H1 (cell line): ENCODE data around the gene DNAJB5. TPM values are rescaled to one million over a fixed set of nuclear protein-coding genes. Genes with fewer than 3 reads are reported as not detected.
A peak's percentile ranks its signal among the peaks of the same experiment; 100 is the strongest.

ENCODE experiments used
- CTCF ChIA-PET: fragments of 300-600 bp; sonication (Branson Sonifier 250); formaldehyde crosslinking; loops from one replicate; lab custom pipeline; 2021; ENCODE audit not compliant: partially characterized antibody; lab: Charles Lee
- POLR2A ChIA-PET: fragments of 300-600 bp; sonication (Branson Sonifier 250); formaldehyde crosslinking; loops from one replicate; lab custom pipeline; 2021; ENCODE audit warnings: inconsistent platforms; ENCODE audit not compliant: partially characterized antibody; lab: Charles Lee
- DNase-seq, 2 experiments: peaks; one replicate each; pipeline versions ENCODE4 v3.0.0 to v3.0.0-alpha.2; 2010 to 2022; ENCODE audit warnings: low spot score in 2 of 2, low read depth in 1 of 2, mixed read lengths in 1 of 2
- FAIRE-seq: peaks from 2 replicates; lab custom pipeline; 2011; peaks lifted over from hg19 to GRCh38; lab: Jason Lieb, UNC
- H2AFZ ChIP-seq: 2 replicates; pipeline ENCODE4 v1.8.1; 2012; ENCODE audit warnings: low read length, inconsistent platforms
- H2AK5ac ChIP-seq: 2 replicates; pipeline ENCODE4 v1.6.1; 2013; ENCODE audit warnings: low read depth, low read length
- H2BK120ac ChIP-seq: replicated peaks from 2 replicates; pipeline ENCODE3; 2013; ENCODE audit warnings: low read depth, low read length, inconsistent platforms
- H2BK12ac ChIP-seq: 2 replicates; pipeline ENCODE4 v1.6.1; 2013; ENCODE audit warnings: low read depth, low read length
- H2BK15ac ChIP-seq: 2 replicates; pipeline ENCODE4 v1.6.1; 2013; ENCODE audit warnings: low read length
- H2BK20ac ChIP-seq: 2 replicates; pipeline ENCODE4 v1.6.1; 2013; ENCODE audit warnings: low read length
- H2BK5ac ChIP-seq: 2 replicates; pipeline ENCODE4 v1.6.1; 2013; ENCODE audit warnings: low read depth, low read length
- H3K14ac ChIP-seq: 2 replicates; pipeline ENCODE4 v1.6.1; 2013; ENCODE audit warnings: inconsistent platforms; ENCODE audit not compliant: insufficient read length
- H3K18ac ChIP-seq: 2 replicates; pipeline ENCODE4 v1.6.1; 2013; ENCODE audit warnings: low read length; ENCODE audit errors: extremely low read depth
- H3K23ac ChIP-seq: 2 replicates; pipeline ENCODE4 v1.6.1; 2013; ENCODE audit warnings: inconsistent platforms; ENCODE audit not compliant: insufficient read length
- H3K23me2 ChIP-seq: 2 replicates; pipeline ENCODE4 v1.6.1; 2013; ENCODE audit warnings: low read depth, low read length
- H3K27ac ChIP-seq: 2 replicates; pipeline ENCODE4 v1.6.1; 2011; ENCODE audit warnings: low read depth, low read length, inconsistent platforms
- H3K27me3 ChIP-seq, 4 experiments: replicated peaks in 1 of 4; 1 replicate in 1 of 4; 2 replicates in 3 of 4; pipeline versions ENCODE4 v1.6.1 to v1.8.1; 2011 to 2013; ENCODE audit warnings: low read length in 3 of 4, mild to moderate bottlenecking in 3 of 4, inconsistent platforms in 2 of 4, mixed read lengths in 2 of 4, moderate library complexity in 1 of 4; ENCODE audit not compliant: control insufficient read depth in 3 of 4, insufficient read depth in 3 of 4; ENCODE audit errors: extremely low read depth in 1 of 4
- H3K36me3 ChIP-seq, 4 experiments: 2 replicates each; pipeline versions ENCODE4 v1.6.1 to v1.8.1; 2011 to 2013; ENCODE audit warnings: mild to moderate bottlenecking in 4 of 4, low read length in 3 of 4, moderate library complexity in 2 of 4, control low read depth in 1 of 4, inconsistent platforms in 1 of 4; ENCODE audit not compliant: insufficient read depth in 4 of 4, control insufficient read depth in 2 of 4
- H3K4ac ChIP-seq: replicated peaks from 2 replicates; pipeline ENCODE3; 2013; ENCODE audit warnings: low read length, low read depth, mixed read lengths, inconsistent platforms; ENCODE audit not compliant: insufficient read length
- H3K4me1 ChIP-seq, 4 experiments: replicated peaks in 1 of 4; 1 replicate in 1 of 4; 2 replicates in 3 of 4; pipeline versions ENCODE4 v1.6.1 to v1.8.1; 2011 to 2013; ENCODE audit warnings: low read length in 3 of 4, inconsistent platforms in 2 of 4, mixed read lengths in 1 of 4; ENCODE audit not compliant: insufficient read depth in 4 of 4, control insufficient read depth in 3 of 4
- H3K4me2 ChIP-seq, 2 experiments: 2 replicates each; pipeline versions ENCODE4 v1.6.1 to v1.8.1; 2011 to 2013; ENCODE audit warnings: low read depth in 2 of 2, low read length in 2 of 2, control low read depth in 1 of 2, inconsistent platforms in 1 of 2, mild to moderate bottlenecking in 1 of 2; ENCODE audit not compliant: insufficient read depth in 1 of 2
- H3K4me3 ChIP-seq, 4 experiments: fragments of 200-600, 300-600 bp in 1 of 4; sonication (generic), shearing (Covaris generic), sonication (Bioruptor Twin) in 1 of 4; 2 replicates each; pipeline versions ENCODE4 v1.5.1 to v1.8.1; 2011 to 2016; ENCODE audit warnings: low read length in 4 of 4, low read depth in 3 of 4, control low read depth in 2 of 4, inconsistent platforms in 2 of 4, mild to moderate bottlenecking in 2 of 4, mixed read lengths in 1 of 4, moderate library complexity in 1 of 4; ENCODE audit not compliant: insufficient read depth in 2 of 4; ENCODE audit errors: extremely low read depth in 1 of 4
- H3K56ac ChIP-seq: replicated peaks from 2 replicates; pipeline ENCODE3; 2013; ENCODE audit warnings: low read depth, mild to moderate bottlenecking, mixed read lengths, low read length, inconsistent platforms; ENCODE audit not compliant: insufficient read length
- H3K79me1 ChIP-seq: 2 replicates; pipeline ENCODE4 v1.6.1; 2013; ENCODE audit warnings: low read depth, low read length, control low read depth
- H3K79me2 ChIP-seq, 2 experiments: 2 replicates each; pipeline versions ENCODE4 v1.6.1 to v1.8.1; 2012 to 2013; ENCODE audit warnings: low read length in 2 of 2, mild to moderate bottlenecking in 2 of 2, inconsistent platforms in 1 of 2; ENCODE audit not compliant: insufficient read depth in 2 of 2, control insufficient read depth in 1 of 2
- H3K9ac ChIP-seq, 4 experiments: replicated peaks in 1 of 4; 1 replicate in 1 of 4; 2 replicates in 3 of 4; pipeline versions ENCODE4 v1.6.1 to v1.8.1; 2011 to 2013; ENCODE audit warnings: low read depth in 3 of 4, low read length in 3 of 4, control low read depth in 2 of 4, mild to moderate bottlenecking in 2 of 4, moderate library complexity in 2 of 4, inconsistent platforms in 1 of 4; ENCODE audit errors: extremely low read depth in 1 of 4
- H3K9me3 ChIP-seq, 2 experiments: 2 replicates each; pipeline versions ENCODE4 v1.6.1 to v1.8.1; 2012 to 2013; ENCODE audit warnings: mild to moderate bottlenecking in 2 of 2, moderate library complexity in 2 of 2, control low read depth in 1 of 2, inconsistent platforms in 1 of 2, low read depth in 1 of 2, low read length in 1 of 2, mixed read lengths in 1 of 2; ENCODE audit not compliant: insufficient read depth in 2 of 2
- H4K20me1 ChIP-seq, 2 experiments: replicated peaks in 1 of 2; 2 replicates each; pipeline versions ENCODE3 to v1.8.1; 2011 to 2013; ENCODE audit warnings: inconsistent platforms in 2 of 2, low read length in 2 of 2, mild to moderate bottlenecking in 1 of 2; ENCODE audit not compliant: insufficient read depth in 2 of 2, control insufficient read depth in 1 of 2
- H4K5ac ChIP-seq: 2 replicates; pipeline ENCODE4 v1.6.1; 2013; ENCODE audit warnings: low read length, low read depth, mixed read lengths, inconsistent platforms; ENCODE audit not compliant: insufficient read length
- H4K8ac ChIP-seq: 2 replicates; pipeline ENCODE4 v1.8.0; 2013; ENCODE audit warnings: mild to moderate bottlenecking, moderate library complexity, low read length, inconsistent platforms; ENCODE audit not compliant: insufficient read depth; ENCODE audit errors: extremely low read depth
- H4K91ac ChIP-seq: replicated peaks from 2 replicates; pipeline ENCODE3; 2013; ENCODE audit warnings: low read length, mixed read lengths, inconsistent platforms; ENCODE audit not compliant: insufficient read length
- CREB1 ChIP-seq: IDR thresholded peaks from 2 replicates; pipeline ENCODE4 v1.6.1; 2012; ENCODE audit warnings: inconsistent platforms
- EGR1 ChIP-seq: IDR thresholded peaks from 2 replicates; pipeline ENCODE4 v1.6.1; 2011; ENCODE audit warnings: low read depth, low read length, borderline replicate concordance
- MAX ChIP-seq: IDR thresholded peaks from 2 replicates; pipeline ENCODE4 v1.6.1; 2012; ENCODE audit warnings: inconsistent platforms
- PHF8 ChIP-seq: fragments of 200-600 bp; sonication (generic); conservative IDR thresholded peaks from 2 replicates; pipeline ENCODE4 v1.7.1; 2012; ENCODE audit warnings: low read depth, mild to moderate bottlenecking, inconsistent platforms, low read length, moderate library complexity
- POLR2A ChIP-seq, 2 experiments: IDR thresholded peaks; 1 replicate in 1 of 2; 2 replicates in 1 of 2; pipeline ENCODE4 v1.6.1; 2011; ENCODE audit warnings: low read depth in 2 of 2, low read length in 2 of 2, mild to moderate bottlenecking in 2 of 2; ENCODE audit errors: control extremely low read depth in 1 of 2
- POLR2AphosphoS5 ChIP-seq: IDR thresholded peaks from 2 replicates; pipeline ENCODE4 v1.6.1; 2011; ENCODE audit warnings: low read depth, low read length
- SAP30 ChIP-seq: fragments of 300-600 bp; sonication (generic); IDR thresholded peaks from 2 replicates; pipeline ENCODE4 v1.7.1; 2012; ENCODE audit warnings: low read length, moderate library complexity, mild to moderate bottlenecking, inconsistent platforms; ENCODE audit not compliant: insufficient read depth, insufficient replicate concordance
- SIN3A ChIP-seq, 2 experiments: IDR thresholded peaks in 1 of 2; conservative IDR thresholded peaks in 1 of 2; 2 replicates each; pipeline ENCODE4 v1.6.1; 2011 to 2012; ENCODE audit warnings: low read length in 2 of 2, improper control_type of control experiment in 1 of 2, low read depth in 1 of 2, mild to moderate bottlenecking in 1 of 2
- SIX5 ChIP-seq: IDR thresholded peaks from 2 replicates; pipeline ENCODE4 v1.6.1; 2011; ENCODE audit warnings: mild to moderate bottlenecking, low read depth, low read length
- SUZ12 ChIP-seq: fragments of 200-600 bp; sonication (generic); IDR thresholded peaks from 2 replicates; pipeline ENCODE4 v1.6.1; 2012; ENCODE audit warnings: mild to moderate bottlenecking, inconsistent platforms, low read length, moderate library complexity, mixed read lengths
- TBP ChIP-seq: IDR thresholded peaks from 2 replicates; pipeline ENCODE4 v1.6.1; 2011; ENCODE audit warnings: low read depth, low read length, improper control_type of control experiment
- WGBS, 2 experiments: shearing (Covaris generic) in 1 of 2; methylation state at CpG; one replicate each; pipeline versions ENCODE4 v1.1.6 to v1.1.7; 2013 to 2015; ENCODE audit warnings: low lambda C conversion rate in 2 of 2, mixed read lengths in 2 of 2, inconsistent platforms in 1 of 2, low coverage in 1 of 2, missing lambda C conversion rate in 1 of 2; ENCODE audit not compliant: insufficient replicate concordance in 2 of 2, insufficient coverage in 1 of 2, insufficient read length in 1 of 2; ENCODE audit errors: extremely low coverage in 1 of 2, missing lambda C conversion rate in 1 of 2; 5-methylcytosine and 5-hydroxymethylcytosine counted together
- polyA plus RNA-seq, 7 experiments: library from polyadenylated mRNA; depleted of rRNA in 3 of 7; stranded (reverse) in 5 of 7; unstranded in 2 of 7; fragments of >200 nt in 5 of 7; fragments of 200-250 nt in 2 of 7; gene quantifications; 1 replicate in 5 of 7; 2 replicates in 1 of 7; 4 replicates in 1 of 7; pipeline versions ENCODE4 v1.2.1 to v1.2.3, GENCODE V29; 2011 to 2013; ENCODE audit warnings: missing spikeins in 2 of 7, mixed read lengths in 2 of 7
- total RNA-seq: library from RNA; stranded (reverse); fragmentation: NEBNext Ultra II Directional; extraction: Animal tissue kit (Norgen Biotek cat#: 25700); gene quantifications from 2 replicates; pipeline ENCODE4 v1.2.1, GENCODE V29; 2021

The DNAJB5 gene
- total and polyA plus RNA-seq, 2 of the 8 experiments (the other 6 are each of a cell fraction or from before 2014, with no cell fraction given): 25.0 to 34.1 TPM

GRCh38 chr9:34989946-34990635, 546 bp downstream of the DNAJB5 start:
- peaks cover 0 to 12% (median 1%) of the 10 kb centered on the region in 4 experiments; a peak in 1 of 8 replicates for H3K36me3 ChIP-seq
- DNase-seq: peak in 1 of 2 experiments; percentile 84
- peaks cover 6% of the 10 kb centered on the region for H3K23me2 ChIP-seq
- WGBS, 2 experiments: 4% methylated on average over 19 of the region's 39 CpGs; no CpG with 5 or more reads in 1 of the 2 experiments
- no peak overlapping the region for H2AK5ac ChIP-seq
- peak overlapping the region; percentile 90 for H3K27ac ChIP-seq
- FAIRE-seq: no peak
- H3K4me3 ChIP-seq: peak overlapping the region; percentile 65 to 94 (median 74)
- H4K5ac ChIP-seq: peak overlapping the region; percentile 32
- peak overlapping the region; percentile 75; the same call in 1 of the 2 replicates for H2BK12ac ChIP-seq
- peak overlapping the region; percentile 62 to 87 (median 72) for H3K9ac ChIP-seq
- H3K4me1 ChIP-seq: peaks cover 18 to 46% (median 36%) of the 10 kb centered on the region in 4 experiments
- no peak overlapping the region for H3K56ac ChIP-seq
- peak overlapping the region; percentile 81; the same call in 1 of the 2 replicates for H4K8ac ChIP-seq
- H3K27me3 ChIP-seq: no peaks in the 10 kb centered on the region
- no peak overlapping the region for H3K23ac ChIP-seq
- no peak overlapping the region for H2BK20ac ChIP-seq
- H3K18ac ChIP-seq: peak overlapping the region; percentile 73
- H2BK15ac ChIP-seq: no peak overlapping the region
- H3K79me1 ChIP-seq: peaks cover 6% of the 10 kb centered on the region; the same call in 1 of the 2 replicates
- peak overlapping the region; percentile 92; the same call in 1 of the 2 replicates for H2BK5ac ChIP-seq
- peak overlapping the region; percentile 75 for H3K4ac ChIP-seq
- POLR2A ChIA-PET: interaction anchor here (0.6 to 4.0 kb wide), 20 partner anchors 8 to 319 kb away, joined by 3 to 29 read pairs (median 4); partner anchors contain the start of genes FANCG, STOML2 and VCP
- peaks cover 0 to 12% of the 10 kb centered on the region in 2 experiments; a peak in 1 of 4 replicates for H3K79me2 ChIP-seq
- peak overlapping the region; percentile 92 for H4K91ac ChIP-seq
- H2BK120ac ChIP-seq: no peak overlapping the region
- no peak overlapping the region for H2AFZ ChIP-seq
- no peaks in the 10 kb centered on the region for H3K9me3 ChIP-seq
- CTCF ChIA-PET: interaction anchor here (0.6 to 14.8 kb wide), 9 partner anchors 12 to 413 kb away, joined by 3 to 148 read pairs (median 3); partner anchors contain the start of gene STOML2
- no peaks in the 10 kb centered on the region for H4K20me1 ChIP-seq
- no peak overlapping the region for H3K14ac ChIP-seq
- peak overlapping the region; percentile 87 to 92 for H3K4me2 ChIP-seq
- peak; percentile 73 for TF ChIP-seq MAX
- TF ChIP-seq SIN3A (conservative IDR thresholded peaks at IDR 0.05 in 1 of 2, IDR thresholded peaks at IDR 0.05 in 1 of 2; ENCODE audit: low read depth in 1 of 2, low read length in 2 of 2): peak in 1 of 2 experiments; percentile 10; a peak in 1 of 4 replicates
- peak; percentile 45; the same call in 1 of the 2 replicates for TF ChIP-seq TBP
- 0 out of 2 replicates have a peak, but pooled peaks have one; percentile 1 for TF ChIP-seq PHF8
- TF ChIP-seq SIX5: no peak
- TF ChIP-seq SAP30: peak; percentile 59
- TF ChIP-seq CREB1: peak; percentile 5; the same call in 1 of the 2 replicates
- no peak for TF ChIP-seq EGR1
- peak; percentile 53 to 76; a peak in 2 of 3 replicates for TF ChIP-seq POLR2A (IDR thresholded peaks at IDR 0.05; ENCODE audit: control extremely low read depth in 1 of 2, low read depth in 2 of 2, low read length in 2 of 2)
- TF ChIP-seq SUZ12: no peak
- TF ChIP-seq POLR2AphosphoS5: peak; percentile 84
